ENCODE measurements around the gene LFNG. TPM values are rescaled to one million over a fixed set of nuclear protein-coding genes. Genes with fewer than 3 reads are reported as not detected.

The LFNG gene
- total RNA-seq, 5 donors from 2014 or later (not counting 1 experiment from before 2014, with no cell fraction given), result 110 to 198 (median 182) TPM

- Histone ChIP-seq H3K27me3 (replicated peaks in 1 of 2; ENCODE audit: control insufficient read depth in 2 of 2, extremely low read depth in 1 of 2, insufficient read depth in 2 of 2, low read length in 1 of 2) (peaks cover 0 to 2% of the 10 kb centered on the region in 2 experiments), H3K27ac (ENCODE audit: low read length) (no peak overlapping the region), H3K4me1 (ENCODE audit: control insufficient read depth in 1 of 2, extremely low read depth in 1 of 2, insufficient read depth in 2 of 2, low read length in 2 of 2) (no peaks in the 10 kb centered on the region), H3K4me3 (ENCODE audit: control insufficient read depth in 1 of 2, extremely low read depth in 1 of 2, low read length in 1 of 2) (no peak overlapping the region), H3K9me3 (no peaks in the 10 kb centered on the region), H3K36me3 (ENCODE audit: control insufficient read depth in 2 of 2, extremely low read depth in 1 of 2, insufficient read depth in 1 of 2, low read length in 1 of 2) (peaks cover 21 to 67% of the 10 kb centered on the region in 2 donors)
- H3K36me3 Mint-ChIP-seq, result peaks cover 2% of the 10 kb centered on the region
- no peak for ATAC-seq (replicated peaks in 1 of 4)
- CTCF ChIA-PET, result no interaction called here
- POLR2A ChIA-PET, result interaction anchor here in 1 of 2 donors (0.6 kb wide), 1 partner anchor 1392 kb away, joined by 3 read pairs; no protein-coding TSS in a partner anchor
- H3K4me3 Mint-ChIP-seq, result no peak overlapping the region
- H3K4me1 Mint-ChIP-seq, result peaks cover 0 to 4% (median 0%) of the 10 kb centered on the region in 3 donors
- DNase-seq, result peak in 2 of 35 experiments; percentile 2 to 9
- 96% methylated on average over 35 of the region's 40 CpGs for whole genome bisulfite sequencing (ENCODE audit: insufficient coverage)
- H3K9me3 Mint-ChIP-seq, result no peaks in the 10 kb centered on the region
- H3K27ac Mint-ChIP-seq, result no peak overlapping the region
- H3K27me3 Mint-ChIP-seq, result no peaks in the 10 kb centered on the region
These were observed 21.9 kb downstream of the LFNG start for GRCh38 chr7:2541291-2542010.

- H3K4me1 Mint-ChIP-seq, result peaks cover 0 to 4% (median 0%) of the 10 kb centered on the region in 3 donors
- Histone ChIP-seq H3K9me3 (no peaks in the 10 kb centered on the region), H3K27me3 (replicated peaks in 1 of 2; ENCODE audit: control insufficient read depth in 2 of 2, extremely low read depth in 1 of 2, insufficient read depth in 2 of 2, low read length in 1 of 2) (peaks cover 0 to 2% of the 10 kb centered on the region in 2 experiments), H3K36me3 (ENCODE audit: control insufficient read depth in 2 of 2, extremely low read depth in 1 of 2, insufficient read depth in 1 of 2, low read length in 1 of 2) (peaks cover 27 to 74% of the 10 kb centered on the region in 2 donors), H3K27ac (ENCODE audit: low read length) (no peak overlapping the region), H3K4me1 (ENCODE audit: control insufficient read depth in 1 of 2, extremely low read depth in 1 of 2, insufficient read depth in 2 of 2, low read length in 2 of 2) (no peaks in the 10 kb centered on the region), H3K4me3 (ENCODE audit: control insufficient read depth in 1 of 2, extremely low read depth in 1 of 2, low read length in 1 of 2) (no peak overlapping the region)
- ATAC-seq (replicated peaks in 1 of 4) (no peak), DNase-seq (no peak)
- CTCF ChIA-PET, result no interaction called here
- no peak overlapping the region for H3K4me3 Mint-ChIP-seq
- H3K27me3 Mint-ChIP-seq, result no peaks in the 10 kb centered on the region
- WGBS (ENCODE audit: insufficient coverage), result 95% methylated on average over 18 of the region's 25 CpGs
- H3K27ac Mint-ChIP-seq, result no peak overlapping the region
- POLR2A ChIA-PET, result no interaction called here
- H3K36me3 Mint-ChIP-seq, result peaks cover 5% of the 10 kb centered on the region
- no peaks in the 10 kb centered on the region for H3K9me3 Mint-ChIP-seq
These were observed 22.7 kb downstream of the LFNG start for GRCh38 chr7:2542011-2542915.

- Histone ChIP-seq H3K4me3 (ENCODE audit: control insufficient read depth in 1 of 2, extremely low read depth in 1 of 2, low read length in 1 of 2) (no peak overlapping the region), H3K27ac (ENCODE audit: low read length) (no peak overlapping the region), H3K36me3 (ENCODE audit: control insufficient read depth in 2 of 2, extremely low read depth in 1 of 2, insufficient read depth in 1 of 2, low read length in 1 of 2) (peaks cover 29 to 77% of the 10 kb centered on the region in 2 donors), H3K27me3 (replicated peaks in 1 of 2; ENCODE audit: control insufficient read depth in 2 of 2, extremely low read depth in 1 of 2, insufficient read depth in 2 of 2, low read length in 1 of 2) (peaks cover 0 to 2% of the 10 kb centered on the region in 2 experiments), H3K4me1 (ENCODE audit: control insufficient read depth in 1 of 2, extremely low read depth in 1 of 2, insufficient read depth in 2 of 2, low read length in 2 of 2) (no peaks in the 10 kb centered on the region), H3K9me3 (no peaks in the 10 kb centered on the region)
- H3K9me3 Mint-ChIP-seq, result no peaks in the 10 kb centered on the region
- no peak for ATAC-seq (replicated peaks in 1 of 4)
- no peak overlapping the region for H3K4me3 Mint-ChIP-seq
- peaks cover 5% of the 10 kb centered on the region for H3K36me3 Mint-ChIP-seq
- peak in 1 of 35 experiments; percentile 2 for DNase-seq
- POLR2A ChIA-PET, result interaction anchor here in 1 of 2 donors (0.6 kb wide), 1 partner anchor 82 kb away, joined by 8 read pairs; no protein-coding TSS in a partner anchor
- H3K4me1 Mint-ChIP-seq, result peaks cover 0 to 8% (median 0%) of the 10 kb centered on the region in 3 donors
- CTCF ChIA-PET, result no interaction called here
- no peaks in the 10 kb centered on the region for H3K27me3 Mint-ChIP-seq
- 96% methylated on average over 50 of the region's 53 CpGs for WGBS (ENCODE audit: insufficient coverage)
- H3K27ac Mint-ChIP-seq, result peak overlapping the region in 1 of 2 donors; percentile 11
These were observed 23.6 kb downstream of the LFNG start for GRCh38 chr7:2542916-2543871.

DNA sequence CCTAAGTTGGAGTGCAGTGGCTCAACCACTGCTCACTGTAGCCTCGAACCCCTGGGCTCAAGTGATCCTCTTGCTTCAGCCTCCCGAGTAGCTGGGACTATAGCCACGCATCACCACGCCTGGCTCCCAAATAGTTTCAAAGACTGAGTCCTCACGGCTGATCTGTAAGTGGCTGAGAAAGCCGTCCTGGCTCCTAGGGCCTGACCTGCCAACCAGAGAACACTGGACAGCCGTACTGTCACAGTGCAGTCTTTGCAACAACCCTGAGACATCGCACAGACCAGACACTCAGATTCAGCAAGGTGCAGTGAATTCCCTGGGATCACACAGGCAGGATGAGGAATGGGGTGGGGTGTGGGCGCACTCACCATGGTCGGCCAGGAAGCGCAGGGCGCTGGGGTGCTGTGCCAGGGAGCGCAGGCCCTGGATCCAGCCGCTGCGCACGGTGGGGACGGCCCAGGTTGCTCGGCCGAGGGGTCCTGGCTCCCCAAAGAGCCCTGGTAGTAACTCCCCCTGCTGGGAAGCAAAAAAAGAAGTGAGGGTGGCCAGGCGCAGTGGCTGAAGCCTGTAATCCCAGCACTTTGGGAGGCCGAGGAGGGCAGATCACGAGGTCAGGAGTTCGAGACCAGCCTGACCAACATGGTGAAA is 25.1 kb downstream of the LFNG start:
- no peaks in the 10 kb centered on the region for H3K9me3 ChIP-seq
- H3K4me1 ChIP-seq (ENCODE audit: control insufficient read depth in 1 of 2, extremely low read depth in 1 of 2, insufficient read depth in 2 of 2, low read length in 2 of 2), result no peaks in the 10 kb centered on the region
- H3K4me3 ChIP-seq (ENCODE audit: control insufficient read depth in 1 of 2, extremely low read depth in 1 of 2, low read length in 1 of 2), result no peak overlapping the region
- peaks cover 26 to 69% of the 10 kb centered on the region in 2 donors for H3K36me3 ChIP-seq (ENCODE audit: control insufficient read depth in 2 of 2, extremely low read depth in 1 of 2, insufficient read depth in 1 of 2, low read length in 1 of 2)
- H3K27me3 ChIP-seq (replicated peaks in 1 of 2; ENCODE audit: control insufficient read depth in 2 of 2, extremely low read depth in 1 of 2, insufficient read depth in 2 of 2, low read length in 1 of 2), result peaks cover 0 to 2% of the 10 kb centered on the region in 2 experiments
- no peak overlapping the region for H3K27ac ChIP-seq (ENCODE audit: low read length)
- H3K27me3 Mint-ChIP-seq, result no peaks in the 10 kb centered on the region
- WGBS (ENCODE audit: insufficient coverage), result 95% methylated on average over 18 of the region's 23 CpGs
- peaks cover 5 to 15% (median 5%) of the 10 kb centered on the region in 3 donors for H3K4me1 Mint-ChIP-seq
- H3K9me3 Mint-ChIP-seq, result no peaks in the 10 kb centered on the region
- ChIA-PET CTCF (no interaction called here), POLR2A (no interaction called here)
- H3K4me3 Mint-ChIP-seq, result no peak overlapping the region
- no peak overlapping the region for H3K27ac Mint-ChIP-seq
- H3K36me3 Mint-ChIP-seq, result peaks cover 10% of the 10 kb centered on the region
- DNase-seq (peak in 1 of 35 experiments; percentile 3), ATAC-seq (replicated peaks in 1 of 4) (no peak)

- peaks cover 24 to 68% of the 10 kb centered on the region in 2 donors for H3K36me3 ChIP-seq (ENCODE audit: control insufficient read depth in 2 of 2, extremely low read depth in 1 of 2, insufficient read depth in 1 of 2, low read length in 1 of 2)
These were observed 26.3 kb downstream of the LFNG start for GRCh38 chr7:2545746-2546425.

More at GRCh38 chr7:2545746-2546425, 26.3 kb downstream of the LFNG start:
- Histone ChIP-seq H3K9me3 (no peaks in the 10 kb centered on the region), H3K27me3 (replicated peaks in 1 of 2; ENCODE audit: control insufficient read depth in 2 of 2, extremely low read depth in 1 of 2, insufficient read depth in 2 of 2, low read length in 1 of 2) (peaks cover 0 to 2% of the 10 kb centered on the region in 2 experiments), H3K4me1 (ENCODE audit: control insufficient read depth in 1 of 2, extremely low read depth in 1 of 2, insufficient read depth in 2 of 2, low read length in 2 of 2) (peaks cover 0 to 4% of the 10 kb centered on the region in 2 experiments), H3K4me3 (ENCODE audit: control insufficient read depth in 1 of 2, extremely low read depth in 1 of 2, low read length in 1 of 2) (no peak overlapping the region), H3K27ac (ENCODE audit: low read length) (no peak overlapping the region)
- ATAC-seq (replicated peaks in 1 of 4) (no peak), DNase-seq (no peak)
- H3K4me3 Mint-ChIP-seq, result no peak overlapping the region
- ChIA-PET CTCF (no interaction called here), POLR2A (interaction anchor here in 1 of 2 donors (0.6 kb wide), 1 partner anchor 20 kb away, joined by 7 read pairs; no protein-coding TSS in a partner anchor)
- peaks cover 14% of the 10 kb centered on the region for H3K36me3 Mint-ChIP-seq
- WGBS (ENCODE audit: insufficient coverage), result 96% methylated on average over 18 of the region's 20 CpGs
- no peaks in the 10 kb centered on the region for H3K9me3 Mint-ChIP-seq
- no peaks in the 10 kb centered on the region for H3K27me3 Mint-ChIP-seq
- no peak overlapping the region for H3K27ac Mint-ChIP-seq
- H3K4me1 Mint-ChIP-seq, result peaks cover 9 to 22% (median 10%) of the 10 kb centered on the region in 3 donors
